ENCODE results near the gene GIT1.

DNA sequence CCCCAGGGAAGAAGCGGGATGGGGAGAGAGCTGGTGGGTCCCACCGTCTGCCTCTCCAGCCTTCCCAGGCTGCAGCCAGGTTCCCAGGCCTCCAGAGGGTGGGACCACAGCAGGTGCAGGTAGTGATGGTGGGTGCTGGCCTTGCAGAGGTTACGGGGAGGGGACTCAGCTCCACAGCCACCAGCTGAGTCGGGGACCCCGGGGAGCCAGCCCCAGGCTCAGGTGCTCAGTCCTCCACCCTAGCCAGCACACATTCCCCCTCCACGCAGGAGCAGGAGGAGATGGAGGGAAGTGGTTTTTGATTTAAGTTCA, 15.9 kb downstream of the GIT1 start:
- TF ChIP-seq FOXK2 (IDR thresholded peaks at IDR 0.05): no peak
- TF ChIP-seq FOXA1 (IDR thresholded peaks at IDR 0.05): no peak
- no peak for TF ChIP-seq SP1 (IDR thresholded peaks at IDR 0.05)
- TF ChIP-seq NFRKB (IDR thresholded peaks at IDR 0.05): no peak
- no peak for TF ChIP-seq FOXM1 (IDR thresholded peaks at IDR 0.05; ENCODE audit: borderline replicate concordance)
- no peak for TF ChIP-seq BHLHE40 (IDR thresholded peaks at IDR 0.05; ENCODE audit: borderline replicate concordance)
- no peak for TF ChIP-seq ELF4 (IDR thresholded peaks at IDR 0.05)
- no peak for TF ChIP-seq ZNF384 (IDR thresholded peaks at IDR 0.05)
- no peak for TF ChIP-seq L3MBTL2 (conservative IDR thresholded peaks at IDR 0.05)
- TF ChIP-seq TARDBP (IDR thresholded peaks at IDR 0.05): no peak
- TF ChIP-seq SUZ12 (IDR thresholded peaks at IDR 0.05): no peak
- no peak for TF ChIP-seq HDGF (IDR thresholded peaks at IDR 0.05; ENCODE audit: borderline replicate concordance)
- TF ChIP-seq ARNT (IDR thresholded peaks at IDR 0.05): no peak
- TF ChIP-seq CTBP1 (IDR thresholded peaks at IDR 0.05; ENCODE audit: borderline replicate concordance): no peak

Data from HEK293T (cell line).